GM21381 (cell line): ENCODE measurements around the gene CACNG3.
"Not testable (repeated sequence)": the region's sequence is repeated elsewhere in the genome, so short reads cannot be mapped to it uniquely, and the experiment has no call there.

ENCODE experiments used
- ATAC-seq: cut with Tn5 transposase; IDR thresholded peaks from one replicate; pipeline ENCODE4 v1.9.1; 2021; ENCODE audit warnings: mild to moderate bottlenecking, moderate library complexity; ENCODE audit not compliant: unreplicated experiment

Gene CACNG3

GRCh38 chr16:24328835-24329452 is 72.8 kb downstream of the CACNG3 start:
- ATAC-seq = no peak

- no peak for ATAC-seq
Measured at GRCh38 chr16:24332178-24332577, 76.0 kb downstream of the CACNG3 start.

GRCh38 chr16:24332582-24333090 is 76.5 kb downstream of the CACNG3 start:
- ATAC-seq = no peak

GRCh38 chr16:24336491-24336890 is 80.4 kb downstream of the CACNG3 start:
- no peak for ATAC-seq

GRCh38 chr16:24337013-24337412 is 80.9 kb downstream of the CACNG3 start:
- ATAC-seq = no peak

GRCh38 chr16:24343829-24344228 is 87.7 kb downstream of the CACNG3 start:
- ATAC-seq = not testable (repeated sequence)

- ATAC-seq = no peak
Measured at GRCh38 chr16:24344784-24345183, 88.6 kb downstream of the CACNG3 start.

- no peak for ATAC-seq
Measured at GRCh38 chr16:24345704-24346103, 89.6 kb downstream of the CACNG3 start.

- no peak for ATAC-seq
Measured at GRCh38 chr16:24346734-24347133, 90.6 kb downstream of the CACNG3 start.

- no peak for ATAC-seq
Measured at GRCh38 chr16:24347556-24347955, 91.4 kb downstream of the CACNG3 start.

- ATAC-seq = no peak
Measured at GRCh38 chr16:24348545-24349290, 92.6 kb downstream of the CACNG3 start.

- no peak for ATAC-seq
Measured at GRCh38 chr16:24349320-24349719, 93.2 kb downstream of the CACNG3 start.

- no peak for ATAC-seq
Measured at GRCh38 chr16:24352746-24353145, 96.6 kb downstream of the CACNG3 start.

GRCh38 chr16:24353622-24354021 is 97.5 kb downstream of the CACNG3 start:
- no peak for ATAC-seq

- ATAC-seq = no peak
Measured at GRCh38 chr16:24357511-24357910, 101.4 kb downstream of the CACNG3 start.

GRCh38 chr16:24358117-24358516 is 102.0 kb downstream of the CACNG3 start:
- ATAC-seq = no peak

- no peak for ATAC-seq
Measured at GRCh38 chr16:24359490-24359889, 103.4 kb downstream of the CACNG3 start.

GRCh38 chr16:24360936-24361335 is 104.8 kb downstream of the CACNG3 start:
- no peak for ATAC-seq

- ATAC-seq = no peak
Measured at GRCh38 chr16:24364596-24364995, 108.5 kb downstream of the CACNG3 start.

- no peak for ATAC-seq
Measured at GRCh38 chr16:24367186-24367710, 111.1 kb downstream of the CACNG3 start.

GRCh38 chr16:24372824-24373223 is 116.7 kb downstream of the CACNG3 start:
- ATAC-seq = no peak

GRCh38 chr16:24378999-24379398 is 122.9 kb downstream of the CACNG3 start:
- ATAC-seq = no peak
